OCI-LY1 (cell line): ENCODE data around the gene MYH7.

Experiments
- H2AFZ ChIP-seq: fragments of 200-600 bp; sonication (generic), shearing (Covaris generic); 2 replicates; pipeline ENCODE4 v1.6.0; 2014; ENCODE audit warnings: antibody characterized with exemption, mild to moderate bottlenecking, low read length
- H3F3A ChIP-seq: fragments of 200-600 bp; sonication (generic), shearing (Covaris generic); 2 replicates; pipeline ENCODE4 v1.6.0; 2014; ENCODE audit warnings: mild to moderate bottlenecking, antibody characterized with exemption, low read length, moderate library complexity; ENCODE audit not compliant: insufficient read depth
- H3K27ac ChIP-seq: fragments of 200-600 bp; sonication (generic); 2 replicates; pipeline ENCODE4 v1.5.1; 2014; ENCODE audit warnings: low read length, mixed run types, mild to moderate bottlenecking, low read depth; ENCODE audit not compliant: poor library complexity, severe bottlenecking
- H3K27me3 ChIP-seq: fragments of 200-600 bp; sonication (generic); 2 replicates; pipeline ENCODE4 v1.6.0; 2014; ENCODE audit warnings: antibody characterized with exemption, mild to moderate bottlenecking, low read length, moderate library complexity; ENCODE audit not compliant: insufficient read depth
- H3K36me3 ChIP-seq: fragments of 200-600 bp; sonication (generic); 2 replicates; pipeline ENCODE4 v1.6.1; 2014; ENCODE audit warnings: mild to moderate bottlenecking, antibody characterized with exemption, low read length, moderate library complexity, mixed read lengths; ENCODE audit not compliant: insufficient read depth
- H3K4me1 ChIP-seq: fragments of 200-600 bp; sonication (generic); 2 replicates; pipeline ENCODE4 v1.5.1; 2014; ENCODE audit warnings: mild to moderate bottlenecking, low read length, moderate library complexity; ENCODE audit not compliant: insufficient read depth, severe bottlenecking
- H3K4me2 ChIP-seq: fragments of 200-600 bp; sonication (generic), shearing (Covaris generic); 2 replicates; pipeline ENCODE4 v1.6.1; 2014; ENCODE audit warnings: low read length
- H3K4me3 ChIP-seq: fragments of 200-600 bp; sonication (generic); 2 replicates; pipeline ENCODE4 v1.5.1; 2014; ENCODE audit warnings: low read length, low read depth, mild to moderate bottlenecking, mixed read lengths; ENCODE audit not compliant: poor library complexity, severe bottlenecking
- H3K79me2 ChIP-seq: fragments of 200-600 bp; shearing (Covaris generic); 2 replicates; pipeline ENCODE4 v1.6.1; 2016; ENCODE audit warnings: mixed run types, low read length, mixed read lengths; ENCODE audit not compliant: insufficient read depth
- H3K9ac ChIP-seq: fragments of 200-600 bp; sonication (generic), shearing (Covaris generic); 2 replicates; pipeline ENCODE4 v1.6.1; 2014; ENCODE audit warnings: mild to moderate bottlenecking, low read length, mixed read lengths
- H3K9me2 ChIP-seq: fragments of 200-600 bp; sonication (generic), shearing (Covaris generic); 2 replicates; pipeline ENCODE4 v1.6.1; 2014; ENCODE audit warnings: low read depth, mild to moderate bottlenecking, low read length, mixed read lengths
- H3K9me3 ChIP-seq: fragments of 200-600 bp; shearing (Covaris generic); 2 replicates; pipeline ENCODE4 v1.6.1; 2014; ENCODE audit warnings: low read length, mixed read lengths
- H4K20me1 ChIP-seq: fragments of 200-600 bp; sonication (generic), shearing (Covaris generic); 2 replicates; pipeline ENCODE4 v1.6.0; 2016; ENCODE audit warnings: mild to moderate bottlenecking, low read length; ENCODE audit not compliant: insufficient read depth
- CTCF ChIP-seq: fragments of 200-600 bp; sonication (generic), shearing (Covaris generic); IDR thresholded peaks from 2 replicates; pipeline ENCODE4 v1.5.1; 2017; ENCODE audit warnings: mild to moderate bottlenecking, antibody characterized with exemption, low read length, moderate library complexity, mixed read lengths
- EZH2 ChIP-seq: fragments of 200-600 bp; sonication (generic), shearing (Covaris generic); IDR thresholded peaks from 2 replicates; pipeline ENCODE4 v1.8.0; 2017; ENCODE audit warnings: borderline replicate concordance, mixed run types, mild to moderate bottlenecking, antibody characterized with exemption, low read length, moderate library complexity, mixed read lengths

The MYH7 gene

GRCh38 chr14:23470947-23471346, 35.5 kb upstream of the MYH7 start:
- no peak for TF ChIP-seq CTCF
- TF ChIP-seq EZH2: no peak
- Histone ChIP-seq H3K79me2 (peaks cover 9% of the 10 kb centered on the region), H4K20me1 (no peaks in the 10 kb centered on the region), H3K4me2 (0 out of 2 replicates have a peak overlapping the region, but pooled peaks have one; percentile 93), H3K4me1 (peaks cover 9% of the 10 kb centered on the region), H3K4me3 (no peak overlapping the region), H3F3A (no peaks in the 10 kb centered on the region), H3K27ac (no peak overlapping the region), H3K9me2 (no peaks in the 10 kb centered on the region), H3K36me3 (peaks cover 49% of the 10 kb centered on the region), H3K27me3 (no peaks in the 10 kb centered on the region), H3K9me3 (no peaks in the 10 kb centered on the region), H3K9ac (no peak overlapping the region), H2AFZ (no peak overlapping the region)

GRCh38 chr14:23469906-23470403, 34.5 kb upstream of the MYH7 start:
- H3K27me3 ChIP-seq: no peaks in the 10 kb centered on the region
- peak overlapping the region; percentile 57 for H3K27ac ChIP-seq
- no peaks in the 10 kb centered on the region for H3K9me3 ChIP-seq
- H2AFZ ChIP-seq: peak overlapping the region; percentile 54; the same call in 1 of the 2 replicates
- no peak for TF ChIP-seq EZH2
- no peak for TF ChIP-seq CTCF
- H3K36me3 ChIP-seq: peaks cover 39% of the 10 kb centered on the region
- H3K9ac ChIP-seq: peak overlapping the region; percentile 91
- no peaks in the 10 kb centered on the region for H3F3A ChIP-seq
- no peaks in the 10 kb centered on the region for H4K20me1 ChIP-seq
- peaks cover 9% of the 10 kb centered on the region for H3K4me1 ChIP-seq
- peaks cover 9% of the 10 kb centered on the region for H3K79me2 ChIP-seq
- no peaks in the 10 kb centered on the region for H3K9me2 ChIP-seq
- peak overlapping the region; percentile 100 for H3K4me3 ChIP-seq
- peak overlapping the region; percentile 93 for H3K4me2 ChIP-seq

GRCh38 chr14:23469127-23469905, 33.9 kb upstream of the MYH7 start, which contains the start of gene NGDN:
NGDN (plus strand) TSS chr14:23469703; CDS start chr14:23469716, 13 bp downstream.
- Histone ChIP-seq H3K79me2 (peaks cover 9% of the 10 kb centered on the region), H4K20me1 (no peaks in the 10 kb centered on the region), H3K4me3 (peak within 1 kb of the TSS; percentile 100), H3K9me3 (no peaks in the 10 kb centered on the region), H3K27me3 (no peaks in the 10 kb centered on the region), H3F3A (no peaks in the 10 kb centered on the region), H3K4me1 (peaks cover 9% of the 10 kb centered on the region), H2AFZ (peak within 1 kb of the TSS; percentile 54), H3K36me3 (peaks cover 32% of the 10 kb centered on the region; the same call in 1 of the 2 replicates), H3K9me2 (no peaks in the 10 kb centered on the region), H3K9ac (peak within 1 kb of the TSS; percentile 91), H3K4me2 (peak within 1 kb of the TSS; percentile 93), H3K27ac (peak within 1 kb of the TSS; percentile 57)
- TF ChIP-seq CTCF (peak; percentile 79), EZH2 (no peak)
